ENCODE results near the gene PRRT1B.
"Not testable (repeated sequence)": the region's sequence is repeated elsewhere in the genome, so short reads cannot be mapped to it uniquely, and the experiment has no call there.

PRRT1B gene

GRCh38 chr9:131523086-131523388 is 22.3 kb upstream of the PRRT1B start:
- no peak for DNase-seq

- DNase-seq: no peak
Observed at GRCh38 chr9:131523451-131524435, 21.6 kb upstream of the PRRT1B start.

- DNase-seq: no peak
Observed at GRCh38 chr9:131524665-131525315, 20.5 kb upstream of the PRRT1B start.

- peak; percentile 36 for DNase-seq
Observed at GRCh38 chr9:131525643-131526565, 19.4 kb upstream of the PRRT1B start.

GRCh38 chr9:131528186-131528585 is 17.1 kb upstream of the PRRT1B start:
- DNase-seq: no peak

- DNase-seq: no peak
Observed at GRCh38 chr9:131528886-131529505, 16.3 kb upstream of the PRRT1B start.

- no peak for DNase-seq
Observed at GRCh38 chr9:131529597-131530545, 15.5 kb upstream of the PRRT1B start.

- DNase-seq: no peak
Observed at GRCh38 chr9:131530546-131530919, 14.8 kb upstream of the PRRT1B start.

GRCh38 chr9:131530920-131531832 is 14.1 kb upstream of the PRRT1B start, which contains the start of gene UCK1:
Gene UCK1 (minus strand): TSS chr9:131531263. CDS start chr9:131531174, 89 bp downstream.
- peak; percentile 89 for DNase-seq

- DNase-seq: no peak
Observed at GRCh38 chr9:131534721-131535237, 10.5 kb upstream of the PRRT1B start.

GRCh38 chr9:131537946-131538345 is 7.4 kb upstream of the PRRT1B start:
- DNase-seq: no peak

GRCh38 chr9:131539223-131539923 is 6.0 kb upstream of the PRRT1B start:
- DNase-seq: no peak

GRCh38 chr9:131543141-131543540 is 2.2 kb upstream of the PRRT1B start:
- DNase-seq: no peak

- DNase-seq: no peak
Observed at GRCh38 chr9:131545786-131546335, 538 bp downstream of the PRRT1B start.

GRCh38 chr9:131546336-131547084 is 1.2 kb downstream of the PRRT1B start:
- no peak for DNase-seq

GRCh38 chr9:131549186-131549585 is 3.9 kb downstream of the PRRT1B start:
- DNase-seq: not testable (repeated sequence)

GRCh38 chr9:131550465-131550864 is 5.1 kb downstream of the PRRT1B start:
- DNase-seq: not testable (repeated sequence)

- DNase-seq: no peak
Observed at GRCh38 chr9:131552030-131552429, 6.7 kb downstream of the PRRT1B start.

Measured in midbrain (tissue), 1 donor.